HCT116 (cell line): ENCODE results near the gene SLC35F3. TPM values are rescaled to one million over a fixed set of nuclear protein-coding genes. Genes with fewer than 3 reads are reported as not detected.

Experiments used
- ATAC-seq: fragments of 200-7000 bp; cut with Tn5 transposase; 2 replicates; pipeline ENCODE4 v1.9.1; 2020; ENCODE audit warnings: mild to moderate bottlenecking, moderate library complexity
- BruUV-seq: library from RNA; stranded (reverse); fragments of 400-500 nt; replicated peaks from 2 replicates; lab custom pipeline; 2021; lab: Mats Ljungman, UMichigan
- CTCF ChIA-PET: fragments of 300-600 bp; sonication (Branson Sonifier 250); formaldehyde crosslinking; loops from one replicate; lab custom pipeline; 2021; ENCODE audit warnings: antibody characterized with exemption; lab: Charles Lee
- POLR2A ChIA-PET: fragments of 300-600, 350-600 bp; sonication (Branson Sonifier 250); formaldehyde crosslinking; loops from one replicate; lab custom pipeline; 2021; ENCODE audit warnings: antibody characterized with exemption; lab: Charles Lee
- RAD21 ChIA-PET, 2 experiments: fragments of 300-600 bp; sonication (Branson Sonifier 250); formaldehyde crosslinking; loops; one replicate each; lab custom pipeline; 2023; ENCODE audit warnings: low total read pairs in 2 of 2; ENCODE audit not compliant: uncharacterized antibody in 2 of 2, unreplicated experiment in 2 of 2, low non-redundant PET in 1 of 2; lab: Charles Lee
- DNase-seq: peaks from one replicate; pipeline ENCODE4 v3.0.0-alpha.2; 2010; ENCODE audit warnings: low read depth, low spot score
- H2AFZ ChIP-seq: fragments of 200-600 bp; shearing (Covaris generic), sonication (generic); 2 replicates; pipeline ENCODE4 v1.6.1; 2017; ENCODE audit warnings: low read depth, mixed run types, mixed read lengths, antibody characterized with exemption, low read length; ENCODE audit not compliant: poor library complexity, severe bottlenecking
- H3K27ac ChIP-seq: 2 replicates; pipeline ENCODE4 v1.5.1; 2012; ENCODE audit warnings: low read depth, low read length
- H3K27me3 ChIP-seq: fragments of 200-600 bp; sonication (generic); 2 replicates; pipeline ENCODE4 v1.6.1; 2016; ENCODE audit warnings: mixed run types, low read length, mixed read lengths; ENCODE audit not compliant: insufficient read depth
- H3K36me3 ChIP-seq, 2 experiments: fragments of 200-500 bp in 1 of 2; fragments of 200-600 bp in 1 of 2; sonication (Bioruptor generic) in 1 of 2; sonication (generic) in 1 of 2; 2 replicates each; pipeline versions ENCODE4 v1.5.1 to v1.6.1; 2014 to 2016; ENCODE audit warnings: low read length in 2 of 2, inconsistent platforms in 1 of 2, mixed read lengths in 1 of 2, mixed run types in 1 of 2; ENCODE audit not compliant: insufficient read depth in 2 of 2, control insufficient read depth in 1 of 2
- H3K4me1 ChIP-seq, 2 experiments: fragments of 200-600 bp in 1 of 2; sonication (generic) in 1 of 2; 2 replicates each; pipeline versions ENCODE4 v1.5.1 to v1.6.1; 2012 to 2017; ENCODE audit warnings: low read length in 2 of 2, inconsistent platforms in 1 of 2, mild to moderate bottlenecking in 1 of 2, mixed read lengths in 1 of 2, mixed run types in 1 of 2, moderate library complexity in 1 of 2; ENCODE audit not compliant: insufficient read depth in 2 of 2, control insufficient read depth in 1 of 2
- H3K4me2 ChIP-seq: fragments of 200-600 bp; sonication (generic); 2 replicates; pipeline ENCODE4 v1.6.1; 2017; ENCODE audit warnings: mixed run types, low read length, mixed read lengths
- H3K4me3 ChIP-seq, 2 experiments: fragments of 200-600 bp in 1 of 2; sonication (generic) in 1 of 2; replicated peaks in 1 of 2; 2 replicates each; pipeline ENCODE4 v1.5.1; 2011 to 2016; ENCODE audit warnings: low read length in 2 of 2, control low read depth in 1 of 2, low read depth in 1 of 2, mild to moderate bottlenecking in 1 of 2, mixed read lengths in 1 of 2, mixed run types in 1 of 2
- H3K79me2 ChIP-seq: fragments of 200-600 bp; sonication (generic); 2 replicates; pipeline ENCODE4 v1.6.1; 2017; ENCODE audit warnings: mild to moderate bottlenecking, mixed run types, low read length, moderate library complexity, mixed read lengths; ENCODE audit not compliant: insufficient read depth
- H3K9ac ChIP-seq: fragments of 200-600 bp; sonication (generic); 2 replicates; pipeline ENCODE4 v1.6.1; 2016; ENCODE audit warnings: low read length, mixed read lengths
- H3K9me2 ChIP-seq: fragments of 200-600 bp; sonication (generic), shearing (Covaris generic); 2 replicates; pipeline ENCODE4 v1.6.1; 2017; ENCODE audit warnings: mixed run types, mild to moderate bottlenecking, moderate library complexity; ENCODE audit not compliant: insufficient read depth
- H3K9me3 ChIP-seq, 2 experiments: fragments of 200-500 bp in 1 of 2; fragments of 200-600 bp in 1 of 2; sonication (Bioruptor generic) in 1 of 2; sonication (generic) in 1 of 2; 2 replicates each; pipeline ENCODE4 v1.6.1; 2014 to 2017; ENCODE audit warnings: low read length in 2 of 2, mixed read lengths in 2 of 2, inconsistent platforms in 1 of 2, low read depth in 1 of 2, mild to moderate bottlenecking in 1 of 2, mixed run types in 1 of 2, moderate library complexity in 1 of 2; ENCODE audit not compliant: control insufficient read depth in 1 of 2, insufficient read depth in 1 of 2
- H4K20me1 ChIP-seq: fragments of 200-600 bp; sonication (generic), shearing (Covaris generic); 2 replicates; pipeline ENCODE4 v1.6.1; 2017; ENCODE audit warnings: mixed run types, mild to moderate bottlenecking, moderate library complexity; ENCODE audit not compliant: insufficient read depth
- CEBPB ChIP-seq: IDR thresholded peaks from 2 replicates; pipeline ENCODE4 v1.6.1; 2012; ENCODE audit warnings: low read depth
- EGR1 ChIP-seq: IDR thresholded peaks from 2 replicates; pipeline ENCODE4 v1.6.1; 2012; ENCODE audit warnings: low read depth
- ELF1 ChIP-seq: IDR thresholded peaks from 2 replicates; pipeline ENCODE4 v1.6.1; 2012; ENCODE audit warnings: low read depth, borderline replicate concordance
- FOSL1 ChIP-seq: IDR thresholded peaks from 2 replicates; pipeline ENCODE4 v1.6.1; 2012; ENCODE audit warnings: low read depth
- MAX ChIP-seq: IDR thresholded peaks from 2 replicates; pipeline ENCODE4 v1.6.1; 2012
- RAD21 ChIP-seq: IDR thresholded peaks from 2 replicates; pipeline ENCODE4 v1.6.1; 2012; ENCODE audit warnings: low read depth, mild to moderate bottlenecking
- SRF ChIP-seq: IDR thresholded peaks from 2 replicates; pipeline ENCODE4 v1.6.1; 2012; ENCODE audit warnings: low read depth
- ZBTB33 ChIP-seq: IDR thresholded peaks from 2 replicates; pipeline ENCODE4 v1.6.1; 2011; ENCODE audit warnings: mild to moderate bottlenecking, low read length, moderate library complexity; ENCODE audit not compliant: insufficient replicate concordance; ENCODE audit errors: extremely low read depth
- intact Hi-C: fragments of 100-400 bp; cut with micrococcal nuclease; formaldehyde crosslinking; loops from 2 replicates; pipeline ENCODE4 v1.10.0; 2022
- total RNA-seq: library from RNA; stranded (reverse); gene quantifications from one replicate; pipeline ENCODE4 v1.2.1, GENCODE V29; 2021; ENCODE audit not compliant: unreplicated experiment

SLC35F3 gene
- total RNA-seq, 1 experiment from 2014 or later: 6.4 TPM

GRCh38 chr1:234093107-234093506 lies 188.6 kb downstream of the SLC35F3 start:
- H3K9ac ChIP-seq: no peak overlapping the region
- TF ChIP-seq CEBPB: no peak
- ChIA-PET CTCF (no interaction called here), RAD21 (no interaction called here), POLR2A (no interaction called here)
- H3K36me3 ChIP-seq: no peaks in the 10 kb centered on the region
- H3K79me2 ChIP-seq: peaks cover 4% of the 10 kb centered on the region; the same call in 1 of the 2 replicates
- no peaks in the 10 kb centered on the region for H3K4me1 ChIP-seq
- no TSS peak for BruUV-seq
- no peaks in the 10 kb centered on the region for H4K20me1 ChIP-seq
- no peaks in the 10 kb centered on the region; a peak in 2 of 4 replicates for H3K9me3 ChIP-seq
- H3K27ac ChIP-seq: no peak overlapping the region
- ATAC-seq (no peak), DNase-seq (no peak)
- H3K4me2 ChIP-seq: no peak overlapping the region
- H3K4me3 ChIP-seq: no peak overlapping the region
- no peak overlapping the region for H2AFZ ChIP-seq
- intact Hi-C loops: no loop called here
- H3K27me3 ChIP-seq: no peaks in the 10 kb centered on the region
- H3K9me2 ChIP-seq: no peaks in the 10 kb centered on the region

- H2AFZ ChIP-seq: no peak overlapping the region
- no peak for DNase-seq
- no peak overlapping the region for H3K9ac ChIP-seq
- H3K27ac ChIP-seq: no peak overlapping the region
- intact Hi-C loops: no loop called here
- ATAC-seq: no peak
- H3K9me3 ChIP-seq: no peaks in the 10 kb centered on the region; a peak in 2 of 4 replicates
- H4K20me1 ChIP-seq: no peaks in the 10 kb centered on the region
- no peaks in the 10 kb centered on the region for H3K27me3 ChIP-seq
- CTCF ChIA-PET: no interaction called here
- POLR2A ChIA-PET: no interaction called here
- H3K36me3 ChIP-seq: no peaks in the 10 kb centered on the region
- H3K9me2 ChIP-seq: no peaks in the 10 kb centered on the region
- BruUV-seq: no TSS peak
- H3K4me1 ChIP-seq: no peaks in the 10 kb centered on the region
- H3K4me3 ChIP-seq: no peak overlapping the region
- H3K4me2 ChIP-seq: no peak overlapping the region
- peaks cover 4% of the 10 kb centered on the region; the same call in 1 of the 2 replicates for H3K79me2 ChIP-seq
- no peak for TF ChIP-seq ZBTB33
- no peak for TF ChIP-seq EGR1
- no peak for TF ChIP-seq FOSL1
- TF ChIP-seq SRF: no peak
- no peak for TF ChIP-seq MAX
- no peak for TF ChIP-seq ELF1
- TF ChIP-seq RAD21: no peak
- RAD21 ChIA-PET: no interaction called here
Observed at GRCh38 chr1:234093741-234094140, 189.3 kb downstream of the SLC35F3 start.
